H9 (cell line): ENCODE data around the gene TACC2. TPM values are rescaled to one million over a fixed set of nuclear protein-coding genes. Genes with fewer than 3 reads are reported as not detected.

ENCODE experiments used
- DNase-seq: peaks from one replicate; pipeline ENCODE4 v3.0.0-alpha.2; 2017
- H2AFZ ChIP-seq: one replicate; pipeline ENCODE4 v1.6.1; 2013; ENCODE audit warnings: mild to moderate bottlenecking, low read length, control low read depth, moderate library complexity
- H2AK5ac ChIP-seq: 2 replicates; pipeline ENCODE4 v1.6.1; 2013; ENCODE audit warnings: low read length, control low read depth, mixed read lengths; ENCODE audit not compliant: insufficient read length
- H2BK120ac ChIP-seq: one replicate; pipeline ENCODE4 v1.6.1; 2013; ENCODE audit warnings: low read depth, mild to moderate bottlenecking, low read length, control low read depth, inconsistent platforms; ENCODE audit not compliant: poor library complexity, severe bottlenecking
- H2BK12ac ChIP-seq: 2 replicates; pipeline ENCODE4 v1.6.1; 2013; ENCODE audit warnings: low read length, control low read depth, mixed read lengths, low read depth; ENCODE audit not compliant: insufficient read length
- H2BK15ac ChIP-seq: 2 replicates; pipeline ENCODE4 v1.6.1; 2013; ENCODE audit warnings: low read depth, low read length, control low read depth
- H2BK20ac ChIP-seq: one replicate; pipeline ENCODE4 v1.6.1; 2013; ENCODE audit warnings: low read depth, mild to moderate bottlenecking, low read length, control low read depth, inconsistent platforms; ENCODE audit not compliant: poor library complexity, severe bottlenecking
- H2BK5ac ChIP-seq: 2 replicates; pipeline ENCODE4 v1.6.1; 2013; ENCODE audit warnings: low read length, control low read depth, mixed read lengths; ENCODE audit not compliant: insufficient read length
- H3K14ac ChIP-seq: 2 replicates; pipeline ENCODE4 v1.6.1; 2013; ENCODE audit warnings: low read length, control low read depth; ENCODE audit not compliant: insufficient read depth
- H3K18ac ChIP-seq: 2 replicates; pipeline ENCODE4 v1.6.1; 2013; ENCODE audit warnings: low read depth, mild to moderate bottlenecking, mixed read lengths, low read length, control low read depth; ENCODE audit not compliant: insufficient read length
- H3K23ac ChIP-seq: 2 replicates; pipeline ENCODE4 v1.6.1; 2013; ENCODE audit warnings: low read length, control low read depth, mixed read lengths, low read depth; ENCODE audit not compliant: insufficient read length
- H3K23me2 ChIP-seq: 2 replicates; pipeline ENCODE4 v1.6.1; 2013; ENCODE audit warnings: low read depth, mild to moderate bottlenecking, mixed read lengths, low read length, control low read depth; ENCODE audit not compliant: insufficient read length, poor library complexity, severe bottlenecking
- H3K27ac ChIP-seq: 2 replicates; pipeline ENCODE4 v1.5.1; 2013; ENCODE audit warnings: low read length, control low read depth, mixed read lengths, low read depth; ENCODE audit not compliant: insufficient read length
- H3K27me3 ChIP-seq: 2 replicates; pipeline ENCODE4 v1.6.1; 2013; ENCODE audit warnings: low read length, control low read depth, inconsistent platforms; ENCODE audit not compliant: insufficient read depth
- H3K4ac ChIP-seq: 2 replicates; pipeline ENCODE4 v1.6.1; 2013; ENCODE audit warnings: low read depth, mild to moderate bottlenecking, control low read depth, inconsistent platforms, low read length, moderate library complexity
- H3K4me1 ChIP-seq: 2 replicates; pipeline ENCODE4 v1.6.1; 2013; ENCODE audit warnings: low read length, control low read depth, inconsistent platforms; ENCODE audit not compliant: insufficient read depth
- H3K4me2 ChIP-seq: 2 replicates; pipeline ENCODE4 v1.6.1; 2013; ENCODE audit warnings: low read length, control low read depth, mixed read lengths; ENCODE audit not compliant: insufficient read length, insufficient read depth
- H3K56ac ChIP-seq: 2 replicates; pipeline ENCODE4 v1.6.1; 2013; ENCODE audit warnings: low read depth, mild to moderate bottlenecking, mixed read lengths, low read length, control low read depth; ENCODE audit not compliant: insufficient read length
- H3K79me1 ChIP-seq: 2 replicates; pipeline ENCODE4 v1.6.1; 2013; ENCODE audit warnings: low read depth, mild to moderate bottlenecking, moderate library complexity, low read length, control low read depth, inconsistent platforms; ENCODE audit not compliant: insufficient read depth, poor library complexity, severe bottlenecking
- H3K79me2 ChIP-seq: 2 replicates; pipeline ENCODE4 v1.6.1; 2013; ENCODE audit warnings: low read length, control low read depth, inconsistent platforms; ENCODE audit not compliant: insufficient read depth
- H3K9ac ChIP-seq: 2 replicates; pipeline ENCODE4 v1.6.1; 2013; ENCODE audit warnings: low read length, control low read depth, mixed read lengths; ENCODE audit not compliant: insufficient read length; ENCODE audit errors: extremely low read depth
- H3K9me3 ChIP-seq: one replicate; pipeline ENCODE4 v1.6.1; 2013; ENCODE audit warnings: low read depth, low read length, inconsistent platforms; ENCODE audit not compliant: control insufficient read depth
- H3T11ph ChIP-seq: one replicate; pipeline ENCODE4 v1.6.1; 2013; ENCODE audit warnings: mild to moderate bottlenecking, low read length, control low read depth, inconsistent platforms
- H4K20me1 ChIP-seq: one replicate; pipeline ENCODE4 v1.6.1; 2013; ENCODE audit not compliant: control insufficient read depth, insufficient read length, insufficient read depth
- H4K5ac ChIP-seq: 2 replicates; pipeline ENCODE4 v1.6.1; 2013; ENCODE audit warnings: low read depth, mild to moderate bottlenecking, mixed read lengths, low read length, control low read depth; ENCODE audit not compliant: insufficient read length
- H4K8ac ChIP-seq: replicated peaks from 2 replicates; pipeline ENCODE4 v1.6.1; 2013; ENCODE audit warnings: low read length, control low read depth, mixed read lengths, low read depth; ENCODE audit not compliant: insufficient read length
- H4K91ac ChIP-seq: 2 replicates; pipeline ENCODE4 v1.6.1; 2013; ENCODE audit warnings: low read depth, mild to moderate bottlenecking, moderate library complexity, mixed read lengths, low read length, control low read depth; ENCODE audit not compliant: insufficient read length
- H3K27ac Mint-ChIP-seq, 3 experiments: 2 replicates in 2 of 3; 3 replicates in 1 of 3; pipeline ENCODE4 v1.8.0; 2020 to 2021; ENCODE audit warnings: mixed read lengths in 3 of 3, mild to moderate bottlenecking in 1 of 3, moderate library complexity in 1 of 3
- H3K27me3 Mint-ChIP-seq: 2 replicates; pipeline ENCODE4 v1.8.0; 2021; ENCODE audit warnings: low read depth, mild to moderate bottlenecking, moderate library complexity, mixed read lengths
- H3K36me3 Mint-ChIP-seq, 3 experiments: 2 replicates in 2 of 3; 3 replicates in 1 of 3; pipeline ENCODE4 v1.8.0; 2020 to 2021; ENCODE audit warnings: low read depth in 3 of 3, mixed read lengths in 3 of 3; ENCODE audit not compliant: insufficient read depth in 1 of 3
- H3K4me1 Mint-ChIP-seq, 2 experiments: 2 replicates each; pipeline ENCODE4 v1.8.0; 2020; ENCODE audit warnings: mixed read lengths in 2 of 2
- H3K4me3 Mint-ChIP-seq, 2 experiments: 2 replicates in 1 of 2; 3 replicates in 1 of 2; pipeline ENCODE4 v1.8.0; 2020 to 2021; ENCODE audit warnings: mild to moderate bottlenecking in 2 of 2, mixed read lengths in 2 of 2, moderate library complexity in 1 of 2
- H3K9me3 Mint-ChIP-seq, 2 experiments: 2 replicates in 1 of 2; 3 replicates in 1 of 2; pipeline ENCODE4 v1.8.0; 2020; ENCODE audit warnings: mild to moderate bottlenecking in 2 of 2, mixed read lengths in 2 of 2, moderate library complexity in 1 of 2
- CTCF ChIP-seq: fragments of 200-600 bp; sonication (generic); conservative IDR thresholded peaks from 3 replicates; pipeline ENCODE4 v1.8.0; 2021; ENCODE audit warnings: antibody characterized with exemption, mild to moderate bottlenecking
- WGBS: extraction: QIAGEN DNeasy Blood & Tissue Kit; methylation state at CpG from one replicate; pipeline ENCODE4 v1.1.7; 2013; ENCODE audit warnings: missing lambda C conversion rate, low lambda C conversion rate, mixed read lengths; ENCODE audit not compliant: insufficient read length; ENCODE audit errors: extremely low coverage; 5-methylcytosine and 5-hydroxymethylcytosine counted together
- total RNA-seq: library from RNA; stranded (reverse); gene quantifications from 2 replicates; pipeline ENCODE4 v1.2.1, GENCODE V29; 2021

The TACC2 gene
- total RNA-seq, 1 experiment from 2014 or later = 58.1 TPM

- no peak overlapping the region for H3K23ac ChIP-seq
- H3K27me3 Mint-ChIP-seq = no peaks in the 10 kb centered on the region; the same call in 1 of the 2 replicates
- H3K56ac ChIP-seq = no peak overlapping the region
- no peak overlapping the region for H4K8ac ChIP-seq
- no CpG with 5 or more reads among the region's 9 CpGs for WGBS
- no peaks in the 10 kb centered on the region for H3K9me3 ChIP-seq
- no peaks in the 10 kb centered on the region; a peak in 1 of 7 replicates for H3K36me3 Mint-ChIP-seq
- no peak overlapping the region for H3T11ph ChIP-seq
- H3K27ac Mint-ChIP-seq = peak overlapping the region; percentile 92 to 94 (median 93); a peak in 5 of 7 replicates
- H2AK5ac ChIP-seq = no peak overlapping the region
- no peaks in the 10 kb centered on the region for H3K27me3 ChIP-seq
- no peaks in the 10 kb centered on the region for H3K9me3 Mint-ChIP-seq
- H3K23me2 ChIP-seq = no peaks in the 10 kb centered on the region
- no peak for DNase-seq
- H3K4me2 ChIP-seq = no peak overlapping the region
- no peaks in the 10 kb centered on the region for H3K79me1 ChIP-seq
- no peak overlapping the region for H3K9ac ChIP-seq
- no peak overlapping the region for H2BK20ac ChIP-seq
- no peak overlapping the region for H2BK15ac ChIP-seq
- H3K4me1 ChIP-seq = peaks cover 4% of the 10 kb centered on the region; the same call in 1 of the 2 replicates
- H3K18ac ChIP-seq = no peak overlapping the region
- H3K4me3 Mint-ChIP-seq = peak overlapping the region; percentile 18 to 45; a peak in 3 of 5 replicates
- H4K91ac ChIP-seq = no peak overlapping the region
- H3K4me1 Mint-ChIP-seq = peaks cover 40 to 52% of the 10 kb centered on the region in 2 experiments
- no peak overlapping the region for H2AFZ ChIP-seq
- no peak overlapping the region for H4K5ac ChIP-seq
- H2BK5ac ChIP-seq = no peak overlapping the region
- H3K4ac ChIP-seq = no peak overlapping the region
- H3K79me2 ChIP-seq = no peaks in the 10 kb centered on the region
- no peak overlapping the region for H3K14ac ChIP-seq
- no peak for TF ChIP-seq CTCF
- H4K20me1 ChIP-seq = no peaks in the 10 kb centered on the region
- H2BK12ac ChIP-seq = no peak overlapping the region
- H2BK120ac ChIP-seq = no peak overlapping the region
- H3K27ac ChIP-seq = no peak overlapping the region
These were observed 55.8 kb downstream of the TACC2 start for GRCh38 chr10:122044713-122045112.
